Activated gamma-delta T cell (primary cell): Measurements from ENCODE around the gene CNP.

ENCODE experiments used
- DNase-seq: peaks from one replicate; lab custom pipeline; 2025; lab: John Stamatoyannopoulos, UW

Gene CNP

DNA sequence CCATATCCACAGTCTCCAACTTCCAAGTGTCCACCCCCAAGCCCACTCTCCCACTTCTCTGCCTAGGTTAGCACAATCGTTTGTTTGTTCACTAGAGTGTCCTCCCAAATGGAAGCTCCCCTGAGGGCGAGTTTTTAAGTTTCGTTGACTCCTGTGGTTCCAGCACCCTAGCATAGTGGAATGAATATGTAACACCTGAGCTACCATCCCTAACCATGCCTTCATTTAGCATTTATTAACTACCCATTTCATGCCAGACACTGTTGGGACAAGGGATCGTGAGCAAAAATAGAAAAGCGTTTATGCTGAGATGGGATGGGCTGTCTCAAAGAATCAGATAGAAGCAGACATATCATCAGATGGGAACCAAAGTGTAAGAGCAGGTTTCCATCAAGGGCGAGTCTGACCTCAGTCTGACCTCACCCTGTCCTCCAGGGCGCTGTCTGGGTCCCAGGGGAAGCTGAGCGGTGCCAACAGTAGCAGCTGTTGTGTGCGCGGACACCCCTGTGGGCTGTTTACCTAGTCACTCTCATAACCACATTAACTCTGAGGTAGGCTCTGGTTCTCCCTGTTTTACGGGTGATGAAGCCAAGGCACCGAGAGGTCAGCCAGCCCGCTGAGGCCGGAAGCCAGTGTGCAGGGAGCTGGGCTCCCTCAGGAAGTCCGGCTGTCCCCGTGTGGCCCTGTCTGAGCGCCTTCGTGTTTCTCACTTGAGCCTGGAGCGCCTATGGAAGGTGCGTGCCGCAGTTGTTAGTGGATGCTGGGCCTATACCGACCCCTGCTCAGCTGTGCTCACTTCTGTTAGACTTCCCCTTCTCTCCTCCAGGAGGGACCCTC is 6.2 kb downstream of the CNP start:
- no peak for DNase-seq

DNA sequence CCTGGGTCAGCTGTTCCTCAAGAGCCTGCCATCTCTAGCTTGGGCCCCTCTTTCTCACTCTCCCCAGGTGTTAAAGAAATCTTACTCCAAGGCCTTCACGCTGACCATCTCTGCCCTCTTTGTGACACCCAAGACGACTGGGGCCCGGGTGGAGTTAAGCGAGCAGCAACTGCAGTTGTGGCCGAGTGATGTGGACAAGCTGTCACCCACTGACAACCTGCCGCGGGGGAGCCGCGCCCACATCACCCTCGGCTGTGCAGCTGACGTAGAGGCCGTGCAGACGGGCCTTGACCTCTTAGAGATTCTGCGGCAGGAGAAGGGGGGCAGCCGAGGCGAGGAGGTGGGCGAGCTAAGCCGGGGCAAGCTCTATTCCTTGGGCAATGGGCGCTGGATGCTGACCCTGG is 6.8 kb downstream of the CNP start:
- no peak for DNase-seq

DNA sequence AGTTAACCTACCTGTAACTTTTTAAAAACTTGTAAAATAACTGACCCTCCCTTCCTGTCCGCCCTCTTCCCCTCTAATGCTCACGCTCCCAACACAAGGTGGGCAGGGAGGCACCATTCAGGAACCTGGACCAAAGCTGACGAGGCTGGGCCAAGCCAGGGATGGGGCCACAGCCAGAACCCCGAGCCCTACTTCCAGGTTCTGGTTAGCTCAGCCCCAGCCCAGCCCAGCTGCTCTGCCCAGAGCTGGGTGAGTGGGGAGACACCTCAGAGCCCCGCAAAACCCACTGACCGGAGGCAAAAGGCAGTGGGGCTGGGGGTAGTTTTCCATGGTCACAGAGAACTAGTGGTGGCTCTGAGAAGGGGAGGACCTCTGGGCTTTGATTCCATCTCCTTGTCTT is 7.4 kb downstream of the CNP start:
- DNase-seq = no peak

DNA sequence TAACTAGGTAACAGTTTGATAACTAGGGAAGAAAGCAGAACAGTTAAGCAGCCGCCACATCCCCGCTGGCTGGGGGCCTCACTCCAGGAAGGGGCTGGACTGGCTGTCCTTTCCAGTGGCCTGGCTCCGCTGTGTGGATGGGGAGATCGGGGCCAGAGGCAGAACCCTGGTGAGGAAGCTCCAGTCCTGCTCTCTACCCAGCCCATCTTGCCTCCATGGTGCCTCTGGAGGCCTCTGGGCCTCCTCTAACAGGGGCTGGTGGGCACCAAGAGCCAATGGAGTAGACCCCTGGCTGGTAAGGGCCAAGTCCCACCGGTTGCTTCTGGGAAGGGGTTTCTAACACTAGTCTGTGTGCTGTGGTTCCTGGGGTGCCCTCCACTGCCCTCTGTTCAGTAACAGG is 8.1 kb downstream of the CNP start:
- DNase-seq = no peak

GRCh38 chr17:41975099-41976083 is 8.8 kb downstream of the CNP start:
- DNase-seq = no peak

DNA sequence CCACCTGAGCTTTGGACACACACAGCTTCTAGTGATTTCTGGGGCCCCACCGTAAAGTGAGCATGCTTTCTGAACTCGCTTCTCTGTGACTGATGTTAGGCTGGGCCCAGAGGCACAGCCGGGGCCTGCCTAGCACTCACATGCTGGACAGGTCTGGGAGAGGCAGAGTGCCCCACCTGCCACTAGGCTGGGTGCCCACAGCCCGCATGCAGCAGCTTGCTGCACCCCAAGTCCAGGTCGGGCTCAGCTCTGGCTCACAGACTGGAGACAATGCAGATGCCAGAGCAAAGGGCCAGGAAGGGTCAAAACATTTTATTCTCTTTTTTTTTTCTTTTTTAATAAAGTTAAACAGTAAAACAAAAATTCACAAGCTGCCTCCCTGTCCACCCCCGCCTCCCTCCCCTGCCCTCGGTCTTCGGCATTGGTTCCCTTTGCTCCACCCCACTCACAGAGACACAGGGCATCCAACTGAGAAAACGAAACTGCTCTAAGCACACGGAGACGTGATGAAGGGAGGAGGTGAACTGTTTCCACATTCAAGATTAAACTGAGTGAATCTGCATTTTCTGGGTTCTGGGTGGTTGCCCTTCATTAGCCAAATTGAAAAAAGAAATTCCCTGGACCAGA is 9.7 kb downstream of the CNP start:
- no peak for DNase-seq

DNA sequence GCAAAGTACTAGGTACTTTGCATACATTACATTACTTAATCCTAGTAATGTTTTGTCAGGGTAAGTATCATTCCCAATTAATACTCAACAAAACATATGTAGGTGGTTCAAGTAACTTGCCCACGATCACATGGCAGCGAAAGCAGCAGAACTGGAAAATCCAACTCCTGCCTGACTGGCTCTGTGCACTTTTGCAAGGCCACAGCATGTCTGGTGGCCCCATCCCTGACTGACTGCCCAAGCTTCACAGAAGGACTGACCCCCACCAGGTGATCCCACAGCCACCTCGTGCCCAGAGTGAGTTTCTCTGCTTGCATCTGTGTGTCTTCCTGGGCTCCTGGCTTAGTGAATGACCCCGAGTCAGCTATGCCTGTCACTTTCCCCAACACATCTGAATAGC is 11.4 kb downstream of the CNP start:
- DNase-seq = no peak

GRCh38 chr17:41982026-41982760 is 15.6 kb downstream of the CNP start:
- DNase-seq = no peak

GRCh38 chr17:41984454-41984853 is 17.9 kb downstream of the CNP start:
- no peak for DNase-seq

GRCh38 chr17:41985919-41986318 is 19.3 kb downstream of the CNP start:
- DNase-seq = no peak

- no peak for DNase-seq
These were observed 20.0 kb downstream of the CNP start for GRCh38 chr17:41986634-41987033.

DNA sequence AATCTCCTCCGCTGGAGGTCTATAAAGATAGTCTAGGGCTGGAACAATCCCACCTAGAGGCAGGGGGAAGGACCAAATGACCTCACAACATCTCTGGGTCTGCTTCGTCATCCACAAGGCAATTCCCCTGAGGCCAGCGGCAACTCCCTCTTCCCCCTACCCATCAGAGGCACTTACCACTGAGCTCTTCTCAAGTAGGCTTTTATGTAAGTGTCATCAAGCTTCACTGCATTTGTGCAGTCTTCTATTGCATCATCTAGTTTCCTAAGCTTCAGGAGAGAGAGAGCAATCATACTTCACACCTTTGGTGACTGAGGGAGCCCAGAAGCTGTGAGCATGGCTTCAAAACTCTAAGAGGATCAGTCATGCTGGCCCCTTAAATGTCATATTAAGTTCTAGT is 21.0 kb downstream of the CNP start:
- no peak for DNase-seq

DNA sequence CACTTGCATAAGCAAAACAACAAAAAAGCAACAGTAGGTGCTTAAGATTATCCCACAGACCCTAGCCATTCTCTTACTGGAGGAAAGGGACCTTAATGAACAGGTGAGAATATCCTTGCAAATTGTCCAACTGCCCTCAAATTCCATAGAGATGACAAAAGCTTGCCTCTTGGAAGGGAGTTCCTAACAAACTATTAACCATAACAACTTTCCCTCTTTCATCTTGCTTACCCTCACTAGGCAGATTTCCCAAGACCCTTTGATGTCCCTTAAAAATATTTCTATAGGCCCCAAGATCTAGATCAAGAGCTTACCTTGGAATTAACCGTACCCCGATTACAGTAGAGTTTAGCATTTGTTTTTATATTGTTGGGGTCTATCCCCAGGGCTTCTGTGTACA is 21.8 kb downstream of the CNP start:
- DNase-seq = no peak

DNA sequence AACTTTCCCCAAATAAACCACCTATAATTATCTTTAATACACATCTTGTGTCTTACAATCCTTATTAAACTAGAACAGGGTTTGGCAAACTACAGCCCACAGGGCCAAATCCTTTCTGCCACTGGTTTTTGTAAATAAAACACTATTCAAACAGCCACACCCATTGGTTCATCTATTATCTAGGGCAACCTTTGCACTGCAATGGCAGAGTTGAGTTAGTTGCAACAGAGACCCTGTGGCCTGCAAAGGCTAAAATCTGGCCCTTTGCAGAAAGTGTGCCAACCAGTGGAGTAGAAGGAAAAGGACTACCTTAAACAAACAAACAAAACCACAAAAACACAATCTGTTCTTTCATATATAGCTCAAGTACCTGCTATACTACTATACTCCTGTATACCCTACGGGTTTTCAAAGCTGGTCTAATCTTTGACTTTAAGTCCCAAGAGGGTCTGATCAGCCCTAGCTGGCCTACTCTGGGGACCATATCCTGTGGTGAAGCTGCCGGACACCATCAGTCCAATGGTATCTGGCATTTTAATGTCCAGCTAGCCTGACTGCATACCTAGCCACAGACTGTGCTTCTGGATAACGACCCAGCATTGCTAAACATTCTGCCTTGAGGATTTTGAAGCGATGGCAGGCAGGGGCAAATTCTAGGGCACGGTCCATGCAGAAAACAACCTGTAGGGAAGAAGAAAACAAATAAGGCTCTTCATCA is 23.3 kb downstream of the CNP start:
- no peak for DNase-seq

DNA sequence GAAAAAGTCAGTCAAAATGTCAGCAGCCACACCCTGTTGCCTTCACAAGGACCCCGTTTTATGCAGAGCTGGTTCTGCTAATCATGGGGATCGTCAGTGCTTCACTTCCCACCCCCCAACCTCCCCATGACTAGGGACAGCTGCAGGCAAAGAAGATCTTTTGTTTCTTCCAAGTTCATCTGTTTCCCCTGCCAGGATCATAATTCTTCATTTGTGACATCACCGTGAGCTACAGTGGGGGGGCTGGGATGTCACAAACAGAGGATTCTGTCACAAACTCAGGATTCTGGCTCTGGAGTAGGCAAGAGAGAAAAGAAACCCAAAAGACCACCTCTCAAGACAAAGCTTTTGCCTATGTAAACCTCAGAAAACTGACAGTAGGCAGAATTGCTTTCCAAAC is 26.0 kb downstream of the CNP start:
- no peak for DNase-seq

DNA sequence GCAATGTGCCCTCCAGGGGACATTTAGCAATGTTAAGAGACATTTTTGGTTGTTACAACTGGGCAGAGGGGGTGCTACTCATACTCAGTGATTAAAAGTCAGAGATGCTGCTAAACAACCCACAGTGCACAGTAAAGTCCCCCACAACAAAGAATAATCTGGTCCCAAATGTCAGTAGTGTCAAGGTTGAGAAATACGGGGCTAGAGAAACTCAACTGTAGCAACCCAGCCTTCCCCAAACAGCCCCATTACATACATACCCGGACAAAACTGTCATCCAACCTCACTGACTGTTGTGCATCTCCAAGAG is 30.2 kb downstream of the CNP start:
- no peak for DNase-seq

- DNase-seq = no peak
These were observed 31.9 kb downstream of the CNP start for GRCh38 chr17:41998497-41998896.

DNA sequence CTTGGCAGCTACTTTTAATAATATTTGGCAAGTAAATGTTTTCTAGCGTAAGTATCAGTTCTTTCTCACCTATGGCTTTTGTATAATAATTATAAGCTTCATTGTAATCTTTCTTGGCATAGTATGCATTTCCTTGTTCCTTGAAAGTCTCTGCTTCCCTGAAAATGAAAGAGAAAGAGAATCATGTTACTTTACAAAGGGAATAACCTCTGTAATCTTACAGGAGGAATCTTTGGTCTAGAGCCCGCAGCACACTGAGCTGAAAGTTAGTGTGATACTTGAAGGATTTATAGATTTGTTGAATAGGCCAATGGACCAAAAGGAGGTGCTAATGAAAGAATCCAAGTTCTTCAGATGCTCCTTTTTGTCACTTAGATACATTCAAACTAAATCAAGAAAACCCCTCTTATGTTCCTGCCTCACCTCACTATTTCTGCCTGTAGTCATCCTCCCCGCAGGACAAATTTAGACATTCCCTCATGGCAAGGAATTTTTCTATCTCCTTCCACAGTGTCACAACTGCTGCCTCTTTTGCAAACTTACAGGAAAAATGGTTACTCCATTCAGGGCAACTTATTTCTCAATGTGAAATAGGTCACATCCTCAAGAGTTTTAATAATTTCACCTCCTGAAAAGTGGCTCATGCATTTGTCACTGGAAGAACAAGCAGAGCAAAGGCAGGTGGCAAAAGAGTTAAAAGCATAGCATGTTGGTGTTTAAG is 34.0 kb downstream of the CNP start:
- DNase-seq = no peak

GRCh38 chr17:42001729-42002128 is 35.1 kb downstream of the CNP start:
- DNase-seq = no peak

DNA sequence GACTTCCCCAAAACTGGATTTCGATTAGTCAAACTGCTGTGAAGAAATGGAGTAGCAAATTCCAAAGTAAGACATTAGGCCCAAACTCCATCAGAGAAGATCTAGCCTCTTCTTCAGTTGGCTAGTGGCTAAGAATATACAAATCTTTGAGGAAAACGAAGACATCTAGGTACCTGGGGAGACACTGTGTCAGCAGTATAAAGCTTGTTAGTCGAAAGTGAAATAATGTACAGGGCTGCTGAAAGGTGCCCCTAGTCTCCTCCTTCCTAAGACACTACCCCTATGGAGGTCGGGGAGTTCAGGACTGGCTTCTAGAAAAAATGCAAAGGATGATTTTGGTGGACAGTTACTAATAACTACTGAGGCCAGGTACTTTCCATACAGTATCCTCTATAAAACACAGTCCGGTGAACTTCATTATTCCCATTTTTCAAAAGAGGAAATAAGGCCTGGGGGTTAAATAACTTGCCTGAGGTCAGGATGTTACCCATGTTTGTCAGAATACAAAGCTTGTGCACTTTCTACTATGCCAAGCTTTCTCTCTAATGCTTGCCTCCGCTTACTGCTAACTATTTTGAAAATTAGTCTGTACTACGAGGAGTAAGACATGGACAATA is 35.7 kb downstream of the CNP start:
- DNase-seq = no peak
